Esophagus squamous epithelium (tissue), 5 donors: ENCODE measurements around the gene SCUBE2. TPM values are rescaled to one million over a fixed set of nuclear protein-coding genes. Genes with fewer than 3 reads are reported as not detected.
"Not testable (repeated sequence)": the region's sequence is repeated elsewhere in the genome, so short reads cannot be mapped to it uniquely, and the experiment has no call there.

Experiments used
- DNase-seq: peaks from one replicate; lab custom pipeline; 2025; lab: John Stamatoyannopoulos, UW
- H3K27ac ChIP-seq, 4 donors: fragments of 200-600 bp; sonication (generic); one replicate each; pipeline ENCODE4 v1.5.1; 2016 to 2019; ENCODE audit warnings: mild to moderate bottlenecking in 1 of 4
- H3K27me3 ChIP-seq, 4 donors: fragments of 200-600 bp; sonication (generic); 1 replicate in 3 of 4; 2 replicates in 1 of 4; pipeline versions ENCODE4 v1.5.1 to v1.6.0; 2017 to 2021; ENCODE audit warnings: antibody characterized with exemption in 1 of 4
- H3K36me3 ChIP-seq, 3 donors: fragments of 200-600 bp; sonication (generic); one replicate each; pipeline ENCODE4 v1.5.1; 2016 to 2019
- H3K4me1 ChIP-seq, 3 donors: fragments of 200-600 bp; sonication (generic); one replicate each; pipeline ENCODE4 v1.5.1; 2017 to 2019
- H3K4me3 ChIP-seq, 4 donors: fragments of 200-600 bp; sonication (generic); 1 replicate in 3 of 4; 2 replicates in 1 of 4; pipeline ENCODE4 v1.5.1; 2016 to 2019; ENCODE audit warnings: mild to moderate bottlenecking in 2 of 4, moderate library complexity in 1 of 4
- H3K9me3 ChIP-seq, 3 donors: fragments of 200-600 bp; sonication (generic); one replicate each; pipeline ENCODE4 v1.5.1; 2016 to 2019
- CTCF ChIP-seq, 6 experiments: fragments of 450-650 bp in 4 of 6; fragments of 200-600 bp in 2 of 6; sonication (generic) in 2 of 6; IDR thresholded peaks; one replicate each; pipeline ENCODE4 v1.5.1; 2016 to 2019; ENCODE audit warnings: antibody characterized with exemption in 6 of 6, mild to moderate bottlenecking in 4 of 6, moderate library complexity in 4 of 6
- POLR2A ChIP-seq, 4 donors: fragments of 450-650 bp; IDR thresholded peaks; one replicate each; pipeline ENCODE4 v1.6.1; 2017; ENCODE audit warnings: antibody characterized with exemption in 4 of 4, mild to moderate bottlenecking in 4 of 4, moderate library complexity in 3 of 4
- WGBS, 2 donors: methylation state at CpG; one replicate each; pipeline ENCODE4 v1.1.5; 2018; 5-methylcytosine and 5-hydroxymethylcytosine counted together
- intact Hi-C: fragments of 100-400 bp; cut with DNase I; formaldehyde crosslinking; loops from one replicate; pipeline ENCODE4 v1.15.0; 2022
- total RNA-seq, 4 donors: library from RNA; depleted of rRNA; stranded (reverse); fragments of >200 nt; gene quantifications; one replicate each; pipeline ENCODE4 v1.1.0, GENCODE V29; 2016
- donor health status: DM: yes; HTN: yes; CAD: no.

Gene SCUBE2
- total RNA-seq, 4 donors from 2014 or later = 0.97 to 4.9 (median 3.8) TPM

- H3K9me3 ChIP-seq = no peaks in the 10 kb centered on the region
- no peak overlapping the region for H3K4me3 ChIP-seq
- H3K27ac ChIP-seq = no peak overlapping the region
- intact Hi-C loops = no loop called here
- WGBS, 2 donors = 63 to 67% methylated on average over 2 to 3 of the region's 3 CpGs
- DNase-seq = no peak
- TF ChIP-seq POLR2A (IDR thresholded peaks at IDR 0.05) (no peak), CTCF (IDR thresholded peaks at IDR 0.05) (no peak)
- H3K27me3 ChIP-seq = no peaks in the 10 kb centered on the region
- no peaks in the 10 kb centered on the region for H3K4me1 ChIP-seq
- H3K36me3 ChIP-seq = no peaks in the 10 kb centered on the region
These were observed 102.8 kb downstream of the SCUBE2 start for GRCh38 chr11:8988329-8989234.

- no peak for DNase-seq
- WGBS, 2 donors = 79 to 95% methylated on average over 2 of the region's 2 CpGs
- Histone ChIP-seq H3K27ac (no peak overlapping the region), H3K9me3 (no peaks in the 10 kb centered on the region), H3K36me3 (no peaks in the 10 kb centered on the region), H3K27me3 (no peaks in the 10 kb centered on the region), H3K4me3 (no peak overlapping the region), H3K4me1 (no peaks in the 10 kb centered on the region)
- TF ChIP-seq POLR2A (IDR thresholded peaks at IDR 0.05) (no peak), CTCF (IDR thresholded peaks at IDR 0.05) (no peak)
- intact Hi-C loops = no loop called here
These were observed 104.0 kb downstream of the SCUBE2 start for GRCh38 chr11:8987446-8987845.

GRCh38 chr11:8986772-8987171 lies 104.6 kb downstream of the SCUBE2 start:
- H3K4me1 ChIP-seq, H3K27me3 ChIP-seq, intact Hi-C loops, H3K9me3 ChIP-seq, H3K4me3 ChIP-seq, H3K27ac ChIP-seq, H3K36me3 ChIP-seq, DNase-seq: not testable (repeated sequence)
- WGBS, 2 donors = 90 to 93% methylated on average over 6 of the region's 6 CpGs

- no peak for DNase-seq
- WGBS, 2 donors = 89 to 95% methylated on average over 5 of the region's 5 CpGs
- H3K36me3 ChIP-seq = no peaks in the 10 kb centered on the region
- TF ChIP-seq CTCF (IDR thresholded peaks at IDR 0.05) (no peak), POLR2A (IDR thresholded peaks at IDR 0.05) (no peak)
- no peaks in the 10 kb centered on the region for H3K4me1 ChIP-seq
- no peak overlapping the region for H3K4me3 ChIP-seq
- intact Hi-C loops = no loop called here
- H3K27me3 ChIP-seq = no peaks in the 10 kb centered on the region
- no peaks in the 10 kb centered on the region for H3K9me3 ChIP-seq
- H3K27ac ChIP-seq = no peak overlapping the region
These were observed 105.9 kb downstream of the SCUBE2 start for GRCh38 chr11:8985462-8985861.

GRCh38 chr11:8983552-8983951 lies 107.8 kb downstream of the SCUBE2 start:
- DNase-seq = no peak
- no peaks in the 10 kb centered on the region for H3K27me3 ChIP-seq
- H3K9me3 ChIP-seq = no peaks in the 10 kb centered on the region
- TF ChIP-seq CTCF (IDR thresholded peaks at IDR 0.05) (no peak), POLR2A (IDR thresholded peaks at IDR 0.05) (no peak)
- no peaks in the 10 kb centered on the region for H3K4me1 ChIP-seq
- no peaks in the 10 kb centered on the region for H3K36me3 ChIP-seq
- 51 to 80% methylated on average over 2 of the region's 2 CpGs for WGBS, 2 donors
- H3K4me3 ChIP-seq = no peak overlapping the region
- no peak overlapping the region for H3K27ac ChIP-seq
- intact Hi-C loops = no loop called here
